Inferior parietal cortex (tissue), 1 donor: ENCODE results near the gene FRMD4A.
"Not testable (repeated sequence)": the region's sequence is repeated elsewhere in the genome, so short reads cannot be mapped to it uniquely, and the experiment has no call there.

ENCODE experiments used
- DNase-seq: peaks from one replicate; pipeline ENCODE4 v3.0.0-alpha.2; 2016; ENCODE audit errors: extremely low spot score

Gene FRMD4A

GRCh38 chr10:13851906-13852305 is 478.8 kb downstream of the FRMD4A start:
- DNase-seq, result no peak

GRCh38 chr10:13848520-13849445 is 481.9 kb downstream of the FRMD4A start:
- no peak for DNase-seq

DNA sequence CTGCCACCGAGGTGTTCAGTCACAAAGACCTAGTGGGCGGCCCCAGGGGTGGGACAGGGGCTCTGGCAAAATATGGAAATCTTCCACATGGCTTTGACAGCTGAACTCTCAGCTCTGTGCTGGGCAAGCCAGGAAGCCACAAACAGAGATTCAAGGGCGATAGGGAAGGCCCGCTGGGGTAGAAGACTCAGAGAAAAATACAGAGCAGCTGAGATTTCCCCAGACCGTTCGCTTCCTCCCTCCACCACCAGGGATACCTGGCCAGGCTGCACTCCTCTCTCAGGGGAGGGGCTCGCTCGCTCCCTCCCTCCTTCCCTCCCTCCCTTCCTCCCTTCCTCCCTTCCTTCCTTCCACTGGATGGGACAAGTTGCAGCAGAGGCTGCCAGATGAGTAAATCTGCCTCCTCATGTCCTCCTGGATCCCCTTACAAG is 483.5 kb downstream of the FRMD4A start:
- no peak for DNase-seq

DNA sequence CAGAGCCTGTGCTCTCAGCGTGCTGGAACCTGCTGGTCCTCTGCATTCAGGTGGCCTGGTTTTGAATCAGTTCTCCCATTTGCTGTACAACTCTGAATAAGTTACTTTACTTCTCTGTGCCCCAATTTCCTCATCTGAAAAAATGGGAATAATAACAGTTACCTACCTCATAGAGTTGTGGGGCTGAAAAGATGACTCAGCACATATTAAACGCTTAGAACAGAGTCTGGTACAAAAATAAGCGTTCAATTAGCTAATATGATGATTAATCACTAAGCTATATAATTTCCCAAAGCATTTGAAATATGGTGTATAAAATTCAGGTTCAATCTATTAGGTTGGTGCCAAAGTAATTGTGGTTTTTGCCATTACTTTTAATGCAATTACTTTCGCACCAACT is 484.8 kb downstream of the FRMD4A start:
- DNase-seq, result no peak

DNA sequence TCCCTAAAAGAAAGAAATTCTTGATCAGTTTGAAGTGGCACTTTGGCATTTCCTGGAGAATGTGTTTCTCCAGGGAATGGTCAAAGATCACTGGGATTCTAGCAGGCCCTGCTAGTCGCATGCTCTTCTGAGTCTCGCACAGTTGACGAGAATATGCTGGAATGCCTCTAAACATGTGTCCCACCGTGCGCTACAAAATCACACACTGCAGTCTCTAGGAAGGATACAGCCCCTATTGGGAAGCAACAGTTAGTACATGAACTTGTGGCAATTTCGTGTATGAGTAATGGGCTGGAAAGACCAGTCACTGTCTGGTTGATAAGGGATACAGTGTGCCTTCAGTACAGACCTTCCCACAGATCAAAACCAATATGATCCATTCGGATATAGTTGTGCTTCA is 486.1 kb downstream of the FRMD4A start:
- no peak for DNase-seq

DNA sequence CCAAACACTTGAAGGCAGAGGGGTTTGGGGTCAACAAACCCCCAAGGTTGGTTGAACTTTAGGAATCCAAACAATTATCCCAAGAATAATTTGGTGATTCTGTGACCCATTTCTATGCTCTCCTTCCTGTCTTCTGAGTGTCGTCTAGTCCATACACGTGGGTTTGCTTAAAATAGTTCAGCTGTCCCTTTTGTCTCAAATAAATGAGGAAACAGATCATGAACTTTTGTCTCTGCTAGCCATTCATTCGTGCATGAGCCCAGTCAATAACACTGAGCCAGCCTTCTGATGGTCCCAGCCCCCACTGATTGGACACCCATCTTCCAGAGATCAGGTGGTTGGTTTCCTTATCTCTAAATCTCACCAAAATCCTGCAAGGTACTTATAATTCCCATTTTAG is 488.6 kb downstream of the FRMD4A start:
- no peak for DNase-seq

- DNase-seq, result no peak
Observed at GRCh38 chr10:13840036-13840435, 490.7 kb downstream of the FRMD4A start.

- no peak for DNase-seq
Observed at GRCh38 chr10:13839430-13839990, 491.2 kb downstream of the FRMD4A start.

GRCh38 chr10:13839030-13839429 is 491.7 kb downstream of the FRMD4A start:
- DNase-seq, result no peak

GRCh38 chr10:13837966-13838365 is 492.8 kb downstream of the FRMD4A start:
- no peak for DNase-seq

GRCh38 chr10:13834581-13835286 is 496.0 kb downstream of the FRMD4A start:
- DNase-seq, result no peak

DNA sequence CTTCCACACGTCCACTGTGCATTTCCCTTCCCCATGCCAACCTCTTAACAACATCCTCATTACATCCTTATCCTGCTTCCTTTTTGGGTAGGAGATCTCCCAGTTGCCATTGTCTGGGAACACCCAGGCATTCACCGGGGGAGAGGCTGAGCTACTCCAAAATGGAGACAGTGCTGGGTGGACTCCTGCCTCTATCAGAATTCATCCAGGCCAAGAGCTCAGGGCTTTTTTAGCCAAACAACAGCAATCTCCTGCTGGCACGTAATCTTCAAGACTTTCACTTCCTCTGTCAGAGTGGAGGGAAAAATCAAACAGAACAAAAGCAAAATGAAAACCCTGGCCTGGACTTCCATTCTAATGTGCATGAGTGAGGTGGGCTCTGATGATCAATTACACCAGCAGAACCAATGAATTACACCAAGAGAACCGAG is 499.0 kb downstream of the FRMD4A start:
- no peak for DNase-seq

- no peak for DNase-seq
Observed at GRCh38 chr10:13830385-13830784, 500.3 kb downstream of the FRMD4A start.

- no peak for DNase-seq
Observed at GRCh38 chr10:13829790-13830189, 500.9 kb downstream of the FRMD4A start.

DNA sequence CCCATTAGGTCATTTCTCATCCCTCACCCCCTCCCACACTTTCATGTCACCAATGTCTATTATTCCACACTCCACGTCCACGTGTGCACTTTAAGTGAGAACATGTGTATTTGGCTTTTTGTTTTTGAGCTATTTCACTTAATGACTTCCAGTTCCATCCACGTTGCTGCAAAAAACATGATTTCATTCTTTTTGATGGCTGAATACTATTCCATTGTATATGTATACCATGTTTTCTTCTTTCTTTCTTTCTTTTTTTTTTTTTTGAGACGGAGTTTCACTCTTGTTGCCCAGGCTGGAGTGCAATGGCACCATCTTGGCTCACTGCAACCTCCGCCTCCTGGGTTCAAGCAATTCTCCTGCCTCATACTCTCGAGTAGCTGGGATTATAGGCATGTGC is 502.4 kb downstream of the FRMD4A start:
- not testable (repeated sequence) for DNase-seq

GRCh38 chr10:13827076-13827797 is 503.5 kb downstream of the FRMD4A start:
- no peak for DNase-seq

GRCh38 chr10:13823709-13824405 is 506.9 kb downstream of the FRMD4A start:
- DNase-seq, result no peak

- DNase-seq, result no peak
Observed at GRCh38 chr10:13823096-13823708, 507.5 kb downstream of the FRMD4A start.

DNA sequence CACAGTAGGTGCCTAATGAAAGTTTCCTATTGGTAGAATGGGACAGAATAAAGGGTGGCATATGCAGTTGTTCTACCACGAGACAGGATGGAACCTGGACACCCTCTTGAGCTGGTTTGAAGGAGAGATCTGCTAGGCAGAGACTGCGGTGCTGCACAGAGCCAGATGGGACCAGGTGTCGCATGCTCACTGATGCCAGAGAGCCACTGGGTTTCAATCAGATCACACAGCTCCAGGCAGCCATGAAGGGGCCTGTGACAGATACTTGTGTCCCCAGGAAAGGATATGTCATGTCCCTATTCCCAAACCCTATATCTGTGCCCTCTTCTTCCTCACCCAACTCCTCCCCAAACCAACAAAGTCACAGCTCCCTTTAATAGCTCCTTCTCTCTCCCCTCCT is 508.2 kb downstream of the FRMD4A start:
- DNase-seq, result no peak

DNA sequence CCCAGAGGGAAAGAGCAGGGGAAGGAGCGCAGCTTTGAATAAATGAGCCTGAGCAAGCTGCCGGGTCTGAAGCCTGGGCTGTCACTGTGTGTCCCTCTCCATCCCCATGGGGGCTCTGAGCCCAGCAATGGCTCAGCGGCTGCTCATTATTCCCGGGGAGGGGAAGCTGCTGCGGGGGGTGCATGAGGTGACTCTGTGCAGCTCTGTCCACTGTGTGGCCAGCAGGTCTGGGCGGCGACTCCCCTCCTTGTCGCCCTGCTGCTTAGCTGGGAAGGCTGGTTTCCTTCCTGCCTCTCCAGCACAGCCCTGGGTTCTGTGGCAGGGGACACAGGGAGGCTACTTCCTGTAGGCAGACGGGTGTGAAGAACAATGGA is 509.8 kb downstream of the FRMD4A start:
- DNase-seq, result no peak
